Measurements from ENCODE around the gene SUDS3. TPM values are rescaled to one million over a fixed set of nuclear protein-coding genes. Genes with fewer than 3 reads are reported as not detected.
A peak's percentile ranks its signal among the peaks of the same experiment; 100 is the strongest.

The SUDS3 gene
- total RNA-seq, 1 donor from 2014 or later, result 28.8 TPM

DNA sequence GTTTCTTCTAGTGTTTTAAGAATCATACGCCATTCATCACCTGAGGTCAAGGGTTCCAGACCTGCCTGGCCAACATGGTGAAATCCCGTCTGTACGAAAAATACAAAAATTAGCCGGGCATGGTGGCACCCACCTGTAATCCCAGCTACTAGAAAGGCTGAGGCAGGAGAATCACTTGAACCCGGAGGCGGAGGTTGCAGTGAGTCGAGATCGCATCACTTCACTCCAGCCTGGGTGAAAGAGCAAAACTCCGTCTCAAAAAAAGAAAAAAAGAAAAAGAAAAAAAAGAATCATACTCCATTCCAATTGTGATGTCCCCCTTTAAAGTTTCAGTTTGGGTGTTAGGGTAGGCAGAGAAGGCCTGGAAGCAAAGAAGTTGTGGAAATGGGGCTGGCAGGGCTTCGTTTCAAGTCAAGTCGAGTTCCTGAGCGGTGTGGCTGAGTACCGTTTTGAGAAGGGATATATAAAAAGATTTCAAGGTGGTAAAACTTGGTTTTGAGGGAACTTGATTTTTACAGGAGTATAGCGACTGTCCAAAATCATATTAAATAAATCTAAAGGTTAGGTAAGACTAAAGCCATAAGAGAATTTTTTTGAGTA is 2.1 kb upstream of the SUDS3 start:
- no peak overlapping the region for H3K4me3 ChIP-seq
- no peaks in the 10 kb centered on the region for H3K9me3 ChIP-seq
- ATAC-seq (no peak), DNase-seq (no peak)
- H3K27ac ChIP-seq, result no peak overlapping the region
- TF ChIP-seq, protein P1, sequence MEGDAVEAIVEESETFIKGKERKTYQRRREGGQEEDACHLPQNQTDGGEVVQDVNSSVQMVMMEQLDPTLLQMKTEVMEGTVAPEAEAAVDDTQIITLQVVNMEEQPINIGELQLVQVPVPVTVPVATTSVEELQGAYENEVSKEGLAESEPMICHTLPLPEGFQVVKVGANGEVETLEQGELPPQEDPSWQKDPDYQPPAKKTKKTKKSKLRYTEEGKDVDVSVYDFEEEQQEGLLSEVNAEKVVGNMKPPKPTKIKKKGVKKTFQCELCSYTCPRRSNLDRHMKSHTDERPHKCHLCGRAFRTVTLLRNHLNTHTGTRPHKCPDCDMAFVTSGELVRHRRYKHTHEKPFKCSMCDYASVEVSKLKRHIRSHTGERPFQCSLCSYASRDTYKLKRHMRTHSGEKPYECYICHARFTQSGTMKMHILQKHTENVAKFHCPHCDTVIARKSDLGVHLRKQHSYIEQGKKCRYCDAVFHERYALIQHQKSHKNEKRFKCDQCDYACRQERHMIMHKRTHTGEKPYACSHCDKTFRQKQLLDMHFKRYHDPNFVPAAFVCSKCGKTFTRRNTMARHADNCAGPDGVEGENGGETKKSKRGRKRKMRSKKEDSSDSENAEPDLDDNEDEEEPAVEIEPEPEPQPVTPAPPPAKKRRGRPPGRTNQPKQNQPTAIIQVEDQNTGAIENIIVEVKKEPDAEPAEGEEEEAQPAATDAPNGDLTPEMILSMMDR (IDR thresholded peaks at IDR 0.05), result no peak
- intact Hi-C loops (cut with DNase I), result no loop called here
- H3K27me3 ChIP-seq, result no peaks in the 10 kb centered on the region
- H3K4me1 ChIP-seq, result peaks cover 45% of the 10 kb centered on the region
- peaks cover 7% of the 10 kb centered on the region for H3K36me3 ChIP-seq

GRCh38 chr12:118374909-118375308 is 1.4 kb upstream of the SUDS3 start:
- Histone ChIP-seq H3K27ac (no peak overlapping the region), H3K36me3 (peaks cover 14% of the 10 kb centered on the region), H3K4me1 (peaks cover 43% of the 10 kb centered on the region), H3K27me3 (no peaks in the 10 kb centered on the region), H3K4me3 (no peak overlapping the region), H3K9me3 (no peaks in the 10 kb centered on the region)
- intact Hi-C loops (cut with DNase I), result loop anchor here (5.0 kb wide), 1 partner anchor 193 kb away; no protein-coding TSS in a partner anchor
- DNase-seq (no peak), ATAC-seq (no peak)
- TF ChIP-seq, protein P1 (IDR thresholded peaks at IDR 0.05), result no peak

GRCh38 chr12:118375348-118375747 is 1.0 kb upstream of the SUDS3 start:
- ATAC-seq (no peak), DNase-seq (no peak)
- Histone ChIP-seq H3K9me3 (no peaks in the 10 kb centered on the region), H3K27ac (peak overlapping the region; percentile 97), H3K4me1 (peaks cover 39% of the 10 kb centered on the region), H3K4me3 (peak overlapping the region; percentile 84), H3K27me3 (no peaks in the 10 kb centered on the region), H3K36me3 (peaks cover 19% of the 10 kb centered on the region)
- TF ChIP-seq, protein P1 (IDR thresholded peaks at IDR 0.05), result no peak
- intact Hi-C loops (cut with DNase I), result loop anchor here (5.0 kb wide), 1 partner anchor 193 kb away; no protein-coding TSS in a partner anchor

GRCh38 chr12:118377021-118377883 is 897 bp downstream of the SUDS3 start:
- intact Hi-C loops (cut with DNase I), result loop anchor here (5.0 kb wide), 1 partner anchor 195 kb away; no protein-coding TSS in a partner anchor
- Histone ChIP-seq H3K36me3 (peaks cover 38% of the 10 kb centered on the region), H3K4me1 (peaks cover 31% of the 10 kb centered on the region), H3K9me3 (no peaks in the 10 kb centered on the region), H3K27ac (peak overlapping the region; percentile 97), H3K27me3 (no peaks in the 10 kb centered on the region), H3K4me3 (peak overlapping the region; percentile 84)
- ATAC-seq (no peak), DNase-seq (no peak)
- TF ChIP-seq, protein P1 (IDR thresholded peaks at IDR 0.05), result no peak

- Histone ChIP-seq H3K4me3 (peak overlapping the region; percentile 84), H3K27ac (no peak overlapping the region), H3K9me3 (no peaks in the 10 kb centered on the region), H3K4me1 (peaks cover 31% of the 10 kb centered on the region), H3K36me3 (peaks cover 44% of the 10 kb centered on the region), H3K27me3 (no peaks in the 10 kb centered on the region)
- ATAC-seq (peak; percentile 17), DNase-seq (no peak)
- intact Hi-C loops (cut with DNase I), result loop anchor here (5.0 kb wide), 1 partner anchor 196 kb away; no protein-coding TSS in a partner anchor
- TF ChIP-seq, protein P1 (IDR thresholded peaks at IDR 0.05), result peak; percentile 99
These were observed 1.6 kb downstream of the SUDS3 start for GRCh38 chr12:118377884-118378470.

All from upper lobe of right lung (tissue), 1 donor.